H1 (cell line): Measurements from ENCODE around the gene KCNK4.

ENCODE experiments used
- ATF3 ChIP-seq: IDR thresholded peaks from 2 replicates; pipeline ENCODE4 v1.6.1; 2011; ENCODE audit warnings: low read depth, mild to moderate bottlenecking, low read length; ENCODE audit not compliant: insufficient read depth
- CHD2 ChIP-seq: IDR thresholded peaks from 2 replicates; pipeline ENCODE4 v1.6.1; 2012; ENCODE audit warnings: low read length, improper control_type of control experiment
- CTCF ChIP-seq, 3 experiments: IDR thresholded peaks; 1 replicate in 2 of 3; 2 replicates in 1 of 3; pipeline versions ENCODE4 v1.5.1 to v1.6.1; 2011; ENCODE audit warnings: low read length in 3 of 3, mild to moderate bottlenecking in 3 of 3, inconsistent platforms in 2 of 3, low read depth in 1 of 3, moderate library complexity in 1 of 3; ENCODE audit not compliant: insufficient read depth in 1 of 3; ENCODE audit errors: control extremely low read depth in 1 of 3
- EGR1 ChIP-seq: IDR thresholded peaks from 2 replicates; pipeline ENCODE4 v1.6.1; 2011; ENCODE audit warnings: low read depth, low read length, borderline replicate concordance
- FOSL1 ChIP-seq: IDR thresholded peaks from 2 replicates; pipeline ENCODE4 v1.6.1; 2011; ENCODE audit warnings: mild to moderate bottlenecking, low read depth, low read length, moderate library complexity; ENCODE audit not compliant: insufficient read depth
- JUND ChIP-seq: IDR thresholded peaks from 2 replicates; pipeline ENCODE4 v1.6.1; 2011; ENCODE audit warnings: mild to moderate bottlenecking, improper control_type of control experiment, low read length
- POLR2AphosphoS5 ChIP-seq: IDR thresholded peaks from 2 replicates; pipeline ENCODE4 v1.6.1; 2011; ENCODE audit warnings: low read depth, low read length
- RAD21 ChIP-seq, 2 experiments: IDR thresholded peaks in 1 of 2; conservative IDR thresholded peaks in 1 of 2; 2 replicates each; pipeline ENCODE4 v1.6.1; 2011; ENCODE audit warnings: low read depth in 2 of 2, low read length in 2 of 2, improper control_type of control experiment in 1 of 2, inconsistent platforms in 1 of 2, mild to moderate bottlenecking in 1 of 2, moderate library complexity in 1 of 2
- RFX5 ChIP-seq: IDR thresholded peaks from 2 replicates; pipeline ENCODE4 v1.6.1; 2011; ENCODE audit warnings: low read depth, low read length, improper control_type of control experiment, borderline replicate concordance
- SRF ChIP-seq: IDR thresholded peaks from 2 replicates; pipeline ENCODE4 v1.6.1; 2011; ENCODE audit warnings: mild to moderate bottlenecking, low read depth, low read length, moderate library complexity
- TAF7 ChIP-seq: optimal IDR thresholded peaks from 2 replicates; pipeline ENCODE3; 2011; ENCODE audit warnings: low read depth, mild to moderate bottlenecking, inconsistent platforms, low read length, moderate library complexity, borderline replicate concordance

- no peak for TF ChIP-seq ATF3
- TF ChIP-seq RFX5, result no peak
- TF ChIP-seq CTCF (IDR thresholded peaks at IDR 0.05; ENCODE audit: control extremely low read depth in 1 of 3, insufficient read depth in 1 of 3, low read depth in 1 of 3, low read length in 3 of 3), result no peak
- no peak for TF ChIP-seq SRF
- TF ChIP-seq RAD21 (IDR thresholded peaks at IDR 0.05 in 1 of 2, conservative IDR thresholded peaks at IDR 0.05 in 1 of 2; ENCODE audit: low read depth in 2 of 2, low read length in 2 of 2), result no peak
- TF ChIP-seq CHD2, result no peak
- TF ChIP-seq POLR2AphosphoS5, result no peak; the same call in 1 of the 2 replicates
- no peak for TF ChIP-seq TAF7
- TF ChIP-seq JUND, result no peak
- TF ChIP-seq FOSL1, result no peak
- no peak for TF ChIP-seq EGR1
These were observed 46.1 kb upstream of the KCNK4 start for GRCh38 chr11:64244966-64245365.
